ENCODE measurements around the gene CDK15. TPM values are rescaled to one million over a fixed set of nuclear protein-coding genes. Genes with fewer than 3 reads are reported as not detected.

The CDK15 gene
- total RNA-seq, 1 experiment from 2014 or later, result not detected

- DNase-seq, result peak in 1 of 2 experiments; percentile 87
- H3K36me3 ChIP-seq (ENCODE audit: low read depth), result no peaks in the 10 kb centered on the region
- CTCF ChIA-PET, result no interaction called here
- no peak overlapping the region for H3K4me3 ChIP-seq
- H2AFZ ChIP-seq, result no peak overlapping the region
- H3K9me3 ChIP-seq (ENCODE audit: insufficient read depth, low read depth), result no peaks in the 10 kb centered on the region
- POLR2A ChIA-PET (ENCODE audit: unreplicated experiment), result no interaction called here
- H3K79me2 ChIP-seq (ENCODE audit: low read depth), result no peaks in the 10 kb centered on the region
- no peaks in the 10 kb centered on the region for H3K9me2 ChIP-seq (ENCODE audit: insufficient read depth)
- H3F3A ChIP-seq (ENCODE audit: insufficient read depth, low read depth), result peaks cover 10% of the 10 kb centered on the region; the same call in 1 of the 2 replicates
- TF ChIP-seq EZH2 (IDR thresholded peaks at IDR 0.05; ENCODE audit: low read depth) (no peak), CTCF (conservative IDR thresholded peaks at IDR 0.05) (no peak)
- peak overlapping the region; percentile 46 for H3K4me2 ChIP-seq
- no peaks in the 10 kb centered on the region for H3K27me3 ChIP-seq (ENCODE audit: insufficient read depth, low read depth)
- H4K20me1 ChIP-seq (ENCODE audit: insufficient read depth), result no peaks in the 10 kb centered on the region
- peaks cover 32% of the 10 kb centered on the region for H3K4me1 ChIP-seq (replicated peaks; ENCODE audit: insufficient read depth)
- no TSS peak for BruUV-seq (replicated peaks)
- intact Hi-C loops (cut with micrococcal nuclease; ENCODE audit: unreplicated experiment), result loop anchor here (5.0 to 10.0 kb wide), 2 partner anchors 87 to 144 kb away; partner anchors contain the start of gene FZD7
- H3K27ac ChIP-seq, result peak overlapping the region; percentile 56
These were observed 84.1 kb downstream of the CDK15 start for GRCh38 chr2:201890453-201890852.

- H3K4me1 ChIP-seq (replicated peaks; ENCODE audit: insufficient read depth), result peaks cover 30% of the 10 kb centered on the region
- DNase-seq, result peak; percentile 47 to 48
- POLR2A ChIA-PET (ENCODE audit: unreplicated experiment), result interaction anchor here (0.7 to 0.8 kb wide), 2 partner anchors 16 to 88 kb away, joined by 3 to 6 read pairs; no protein-coding TSS in a partner anchor
- no peak overlapping the region for H3K27ac ChIP-seq
- BruUV-seq (replicated peaks), result no TSS peak
- CTCF ChIA-PET, result no interaction called here
- H4K20me1 ChIP-seq (ENCODE audit: insufficient read depth), result no peaks in the 10 kb centered on the region
- intact Hi-C loops (cut with micrococcal nuclease; ENCODE audit: unreplicated experiment), result loop anchor here (5.0 to 10.0 kb wide), 2 partner anchors 86 to 143 kb away; partner anchors contain the start of gene FZD7
- H3K4me3 ChIP-seq, result no peak overlapping the region
- H3K79me2 ChIP-seq (ENCODE audit: low read depth), result no peaks in the 10 kb centered on the region
- H3K9me3 ChIP-seq (ENCODE audit: insufficient read depth, low read depth), result no peaks in the 10 kb centered on the region
- no peaks in the 10 kb centered on the region for H3K36me3 ChIP-seq (ENCODE audit: low read depth)
- H3F3A ChIP-seq (ENCODE audit: insufficient read depth, low read depth), result peaks cover 10% of the 10 kb centered on the region; the same call in 1 of the 2 replicates
- no peak overlapping the region for H3K4me2 ChIP-seq
- H3K27me3 ChIP-seq (ENCODE audit: insufficient read depth, low read depth), result no peaks in the 10 kb centered on the region
- H2AFZ ChIP-seq, result no peak overlapping the region
- no peaks in the 10 kb centered on the region for H3K9me2 ChIP-seq (ENCODE audit: insufficient read depth)
- TF ChIP-seq CTCF (conservative IDR thresholded peaks at IDR 0.05) (no peak), EZH2 (IDR thresholded peaks at IDR 0.05; ENCODE audit: low read depth) (no peak)
These were observed 85.3 kb downstream of the CDK15 start for GRCh38 chr2:201891676-201892075.

GRCh38 chr2:201892516-201892915, 86.2 kb downstream of the CDK15 start:
- Histone ChIP-seq H3K9me3 (ENCODE audit: insufficient read depth, low read depth) (no peaks in the 10 kb centered on the region), H3K4me2 (no peak overlapping the region), H3K27me3 (ENCODE audit: insufficient read depth, low read depth) (no peaks in the 10 kb centered on the region), H3K4me1 (replicated peaks; ENCODE audit: insufficient read depth) (peaks cover 25% of the 10 kb centered on the region), H3K4me3 (no peak overlapping the region), H3K27ac (no peak overlapping the region), H3K36me3 (ENCODE audit: low read depth) (no peaks in the 10 kb centered on the region), H2AFZ (no peak overlapping the region), H4K20me1 (ENCODE audit: insufficient read depth) (no peaks in the 10 kb centered on the region), H3F3A (ENCODE audit: insufficient read depth, low read depth) (peaks cover 10% of the 10 kb centered on the region; the same call in 1 of the 2 replicates), H3K9me2 (ENCODE audit: insufficient read depth) (no peaks in the 10 kb centered on the region), H3K79me2 (ENCODE audit: low read depth) (no peaks in the 10 kb centered on the region)
- TF ChIP-seq EZH2 (IDR thresholded peaks at IDR 0.05; ENCODE audit: low read depth) (no peak), CTCF (conservative IDR thresholded peaks at IDR 0.05) (no peak)
- intact Hi-C loops (cut with micrococcal nuclease; ENCODE audit: unreplicated experiment), result loop anchor here (5.0 to 10.0 kb wide), 2 partner anchors 85 to 142 kb away; partner anchors contain the start of gene FZD7
- ChIA-PET POLR2A (ENCODE audit: unreplicated experiment) (interaction anchor here (0.7 to 0.8 kb wide), 2 partner anchors 15 to 89 kb away, joined by 3 to 6 read pairs; no protein-coding TSS in a partner anchor), CTCF (no interaction called here)
- BruUV-seq (replicated peaks), result no TSS peak
- no peak for DNase-seq

Data from PC-9 (cell line).